ENCODE measurements around the gene MROH9.

Gene MROH9

GRCh38 chr1:171081314-171081753 lies 146.0 kb downstream of the MROH9 start:
- no peak for DNase-seq (ENCODE audit: low read depth in 2 of 2, low spot score in 1 of 2)

GRCh38 chr1:171081763-171082201 lies 146.4 kb downstream of the MROH9 start:
- no peak for DNase-seq (ENCODE audit: low read depth in 2 of 2, low spot score in 1 of 2)

- no peak for DNase-seq (ENCODE audit: low read depth in 2 of 2, low spot score in 1 of 2)
Measured at GRCh38 chr1:171082606-171083005, 147.3 kb downstream of the MROH9 start.

GRCh38 chr1:171083222-171083621 lies 147.9 kb downstream of the MROH9 start:
- no peak for DNase-seq (ENCODE audit: low read depth in 2 of 2, low spot score in 1 of 2)

- no peak for DNase-seq (ENCODE audit: low read depth in 2 of 2, low spot score in 1 of 2)
Measured at GRCh38 chr1:171084091-171084490, 148.8 kb downstream of the MROH9 start.

DNA sequence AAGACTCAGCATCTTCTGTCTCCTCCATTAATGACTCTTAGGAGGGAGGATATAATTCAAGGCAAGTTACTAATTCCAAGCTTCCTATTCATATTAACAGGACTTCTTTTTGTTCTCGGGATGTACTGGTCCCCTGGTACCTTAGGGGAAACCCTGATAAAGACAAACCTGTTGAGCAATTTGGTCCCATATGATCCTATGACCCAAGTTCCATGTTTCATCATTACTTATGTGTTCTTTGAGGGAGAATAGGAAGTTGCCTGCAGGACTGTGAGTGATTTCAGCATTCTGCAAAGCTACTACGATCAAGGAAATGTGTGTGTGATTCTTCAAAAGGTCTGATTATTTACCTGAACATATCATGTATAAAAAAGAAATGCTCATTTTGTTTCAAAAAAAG lies 149.5 kb downstream of the MROH9 start:
- DNase-seq (ENCODE audit: low read depth in 2 of 2, low spot score in 1 of 2) = no peak

DNA sequence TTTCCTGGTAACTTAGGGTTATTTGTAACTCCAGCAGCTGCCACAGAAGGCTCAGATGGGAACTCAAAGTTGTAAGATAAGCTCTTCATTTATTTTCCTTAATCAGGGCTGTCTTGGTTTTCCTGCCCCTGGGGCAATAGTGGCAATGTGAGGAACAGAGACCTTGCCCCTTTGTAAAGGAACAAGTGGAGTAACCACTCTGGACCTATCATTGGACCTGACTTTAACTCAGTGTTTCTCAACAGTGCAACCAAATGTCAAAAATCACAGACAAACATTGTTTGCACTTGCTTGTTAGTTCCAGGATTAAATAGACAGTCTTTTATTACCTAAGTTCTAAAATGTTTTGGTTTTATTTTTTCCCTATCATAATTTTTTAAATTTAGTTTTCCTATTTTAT lies 152.6 kb downstream of the MROH9 start:
- no peak for DNase-seq (ENCODE audit: low read depth in 2 of 2, low spot score in 1 of 2)

DNA sequence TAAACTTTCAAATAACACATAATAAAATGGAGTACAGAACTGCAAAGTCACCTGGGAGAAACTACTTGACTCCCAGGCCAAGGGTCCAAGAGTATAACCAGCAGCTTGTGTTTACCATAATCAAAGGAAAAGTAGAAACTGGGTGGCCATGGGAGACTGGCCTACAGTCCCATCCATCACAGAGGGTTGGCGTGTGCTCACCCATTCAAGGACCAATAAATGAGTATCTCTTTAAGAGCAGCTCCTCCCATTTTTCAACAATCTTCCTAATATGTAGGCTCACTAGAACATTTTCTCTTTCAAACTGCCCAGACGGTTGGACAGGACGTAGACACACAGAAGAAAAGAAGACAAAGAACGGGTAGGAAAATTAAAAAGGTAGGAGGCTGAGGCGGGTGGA lies 155.3 kb downstream of the MROH9 start, which contains the start of gene FMO3:
FMO3 (plus strand) TSS at position 302 of the 400 bp plus-strand sequence. CDS start 1,754 bp downstream, outside the sequence.
- DNase-seq (ENCODE audit: low read depth in 2 of 2, low spot score in 1 of 2) = no peak

DNA sequence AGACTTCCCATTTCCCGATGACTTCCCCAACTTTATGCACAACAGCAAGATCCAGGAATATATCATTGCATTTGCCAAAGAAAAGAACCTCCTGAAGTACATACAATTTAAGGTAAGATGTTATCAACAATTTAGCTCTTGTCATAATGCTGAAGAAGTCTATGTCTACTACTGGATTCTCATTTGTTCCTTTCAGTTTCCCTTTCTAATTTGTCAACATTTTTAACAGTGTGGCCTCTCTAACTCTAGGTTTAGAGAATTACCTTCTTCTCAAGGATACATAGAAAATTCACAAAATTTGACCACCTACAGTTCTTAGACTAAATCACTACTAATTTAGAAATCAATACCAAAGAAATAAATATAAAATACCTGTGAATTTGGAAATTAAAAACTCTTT lies 168.5 kb downstream of the MROH9 start:
- DNase-seq (ENCODE audit: low read depth in 2 of 2, low spot score in 1 of 2) = no peak

- no peak for DNase-seq (ENCODE audit: low read depth in 2 of 2, low spot score in 1 of 2)
Measured at GRCh38 chr1:171107262-171107940, 172.1 kb downstream of the MROH9 start.

DNA sequence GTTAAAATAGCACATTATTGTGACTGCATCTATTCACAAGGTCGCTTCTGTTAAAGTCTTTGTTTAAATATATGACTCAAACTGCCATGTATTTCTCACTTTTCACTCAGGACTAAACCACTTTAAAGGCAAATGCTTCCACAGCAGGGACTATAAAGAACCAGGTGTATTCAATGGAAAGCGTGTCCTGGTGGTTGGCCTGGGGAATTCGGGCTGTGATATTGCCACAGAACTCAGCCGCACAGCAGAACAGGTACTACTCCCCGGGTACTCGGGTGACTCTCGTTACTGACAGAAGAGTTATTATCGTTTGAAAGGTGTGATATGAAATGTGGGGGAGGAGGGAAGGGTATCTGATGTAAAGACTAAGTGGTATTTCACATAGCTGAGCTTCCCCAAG lies 172.6 kb downstream of the MROH9 start:
- no peak for DNase-seq (ENCODE audit: low read depth in 2 of 2, low spot score in 1 of 2)

GRCh38 chr1:171109966-171110365 lies 174.6 kb downstream of the MROH9 start:
- DNase-seq (ENCODE audit: low read depth in 2 of 2, low spot score in 1 of 2) = no peak

DNA sequence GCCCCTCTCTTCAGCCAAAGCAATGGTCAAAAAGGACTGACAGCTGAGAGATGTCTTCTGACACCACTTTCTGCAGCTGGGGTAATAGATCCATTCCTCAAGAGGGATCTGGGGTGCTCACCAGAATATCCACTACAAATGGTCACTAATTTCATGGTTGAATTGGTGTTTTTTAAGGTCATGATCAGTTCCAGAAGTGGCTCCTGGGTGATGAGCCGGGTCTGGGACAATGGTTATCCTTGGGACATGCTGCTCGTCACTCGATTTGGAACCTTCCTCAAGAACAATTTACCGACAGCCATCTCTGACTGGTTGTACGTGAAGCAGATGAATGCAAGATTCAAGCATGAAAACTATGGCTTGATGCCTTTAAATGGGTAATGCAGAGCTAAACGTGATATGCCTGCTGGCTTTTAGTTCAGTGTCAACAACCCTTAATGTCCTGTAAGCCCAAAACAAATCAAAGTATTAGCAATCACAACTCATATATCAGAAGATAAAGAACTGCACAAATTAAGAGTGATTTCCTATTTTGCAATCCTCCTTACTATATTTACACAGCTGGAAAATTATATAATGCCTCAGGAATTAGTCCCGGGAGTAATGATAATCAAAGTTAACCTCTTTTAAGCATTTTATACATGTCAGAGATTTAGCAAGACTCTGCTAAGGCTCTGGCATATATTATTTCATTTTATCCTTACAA lies 175.4 kb downstream of the MROH9 start:
- DNase-seq (ENCODE audit: low read depth in 2 of 2, low spot score in 1 of 2) = no peak

- no peak for DNase-seq (ENCODE audit: low read depth in 2 of 2, low spot score in 1 of 2)
Measured at GRCh38 chr1:171112119-171112518, 176.8 kb downstream of the MROH9 start.

DNA sequence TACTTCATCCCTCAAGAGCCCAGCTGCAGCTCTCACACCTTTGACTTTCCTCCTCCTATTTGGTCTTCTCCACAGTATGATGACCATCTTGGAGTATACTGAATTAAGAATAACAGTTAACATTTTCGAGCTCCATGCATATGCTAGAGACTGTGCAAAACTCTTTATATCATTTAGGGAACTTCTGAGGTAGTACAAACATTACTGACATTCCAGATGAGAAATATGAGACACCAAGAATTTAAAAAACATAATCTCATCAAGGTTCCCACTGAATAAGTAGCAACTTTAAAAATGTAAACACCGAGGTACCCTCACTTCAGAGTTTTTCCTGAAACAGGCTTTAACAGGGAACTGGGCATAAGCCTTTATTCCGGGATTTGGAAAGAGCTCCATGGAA lies 178.0 kb downstream of the MROH9 start:
- DNase-seq (ENCODE audit: low read depth in 2 of 2, low spot score in 1 of 2) = no peak
